Forelimb muscle (tissue), 1 donor: ENCODE results near the gene MCAM. TPM values are rescaled to one million over a fixed set of nuclear protein-coding genes. Genes with fewer than 3 reads are reported as not detected.

Source experiments
- DNase-seq: peaks from one replicate; pipeline ENCODE4 v3.0.0-alpha.2; 2013; ENCODE audit warnings: low read depth
- polyA plus RNA-seq: library from polyadenylated mRNA; unstranded; fragments of 120-200 nt; gene quantifications from one replicate; pipeline ENCODE4 v1.2.1, GENCODE V29; 2013; ENCODE audit not compliant: insufficient read length

The MCAM gene
- polyA plus RNA-seq, 1 donor = 223 TPM

DNA sequence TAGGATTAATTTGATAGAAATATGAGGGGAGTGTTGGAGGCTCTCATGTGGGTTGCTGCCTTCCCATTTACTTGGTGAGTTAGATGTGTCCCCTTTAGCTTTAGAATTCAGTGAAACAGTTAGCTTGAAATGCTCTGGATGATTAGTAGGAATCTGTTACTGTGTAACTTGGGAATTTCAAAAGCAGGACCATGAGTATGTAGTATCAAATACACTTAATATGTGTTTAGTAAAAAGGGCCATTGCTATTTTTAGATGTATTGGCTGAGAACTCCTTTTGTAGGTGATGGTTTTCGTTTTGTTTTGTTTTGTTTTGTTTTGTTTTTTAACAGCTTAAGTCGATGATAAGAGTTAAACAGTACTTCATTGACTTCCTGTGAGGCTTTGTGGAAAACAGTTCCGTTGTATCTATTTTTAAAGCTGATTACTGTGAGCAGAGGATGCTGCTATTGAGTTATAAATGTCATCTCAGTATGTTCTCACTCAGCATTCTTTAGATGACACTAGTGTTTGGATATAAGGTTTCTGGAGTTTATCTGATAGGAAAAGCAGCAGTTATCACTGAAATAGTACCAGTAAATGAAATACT, 53.5 kb downstream of the MCAM start:
- DNase-seq = no peak

DNA sequence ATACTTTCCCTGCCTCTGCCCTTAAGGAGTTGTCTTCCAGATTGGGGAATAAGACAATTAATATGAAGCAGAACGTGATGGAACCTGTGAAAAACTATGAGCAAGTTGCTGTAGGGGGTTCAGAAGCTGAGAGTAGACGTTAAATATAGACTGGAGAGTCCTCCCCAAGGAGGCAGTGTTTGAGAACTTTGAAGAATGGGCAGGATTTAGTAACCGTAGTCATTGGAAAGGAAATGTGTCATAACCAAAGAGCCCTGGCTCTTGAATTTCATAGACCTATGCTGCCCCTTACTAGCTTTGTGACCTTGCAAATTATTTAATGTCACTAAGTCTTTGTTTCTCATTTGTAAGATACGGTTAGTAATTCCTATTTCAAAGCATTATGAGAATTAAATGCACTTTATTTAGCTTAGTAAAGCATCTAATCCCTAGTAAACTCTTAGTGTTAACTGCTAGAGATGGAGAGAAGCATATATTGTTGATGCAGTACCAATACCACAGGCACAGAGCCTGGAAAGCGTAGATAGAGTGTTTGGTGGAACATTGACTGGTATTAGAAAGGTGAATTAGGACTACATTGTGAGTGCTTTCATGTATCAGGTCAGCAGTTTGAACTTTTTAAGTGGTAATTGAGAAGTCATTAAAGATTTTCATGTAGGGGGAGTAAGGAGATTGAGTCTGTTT, 54.1 kb downstream of the MCAM start:
- no peak for DNase-seq

GRCh38 chr11:119258983-119259382, 57.9 kb downstream of the MCAM start:
- no peak for DNase-seq

Other genes with a start within 250 kb of the MCAM start
- 24.6 TPM for gene VPS11, start 249.3 kb downstream of the MCAM start, polyA plus RNA-seq
- 22.3 TPM for gene HMBS, start 232.2 kb downstream of the MCAM start, polyA plus RNA-seq
- 26.3 TPM for gene DPAGT1, start 215.3 kb downstream of the MCAM start, polyA plus RNA-seq
- gene C2CD2L, start 209.8 kb downstream of the MCAM start, polyA plus RNA-seq = 6.5 TPM
- 20.2 TPM for gene HINFP, start 195.6 kb downstream of the MCAM start, polyA plus RNA-seq
- 0.14 TPM for gene ABCG4, start 168.1 kb downstream of the MCAM start, polyA plus RNA-seq
- 11.6 TPM for gene NLRX1, start 148.4 kb downstream of the MCAM start, polyA plus RNA-seq
- gene NHERF4, start 131.7 kb downstream of the MCAM start, polyA plus RNA-seq = 0.19 TPM
- gene CBL, start 110.8 kb downstream of the MCAM start, polyA plus RNA-seq = 11.4 TPM
- gene RNF26, start 17.4 kb upstream of the MCAM start, polyA plus RNA-seq = 13.0 TPM
- gene C1QTNF5, start 23.8 kb upstream of the MCAM start, polyA plus RNA-seq = 23.2 TPM
- not detected for gene MFRP, start 29.6 kb upstream of the MCAM start, polyA plus RNA-seq
- gene USP2, start 64.6 kb upstream of the MCAM start, polyA plus RNA-seq = 62.9 TPM
- 108 TPM for gene THY1, start 106.0 kb upstream of the MCAM start, polyA plus RNA-seq